Muscle of arm (tissue), 12 donors: ENCODE results near the gene FBXW5. TPM values are rescaled to one million over a fixed set of nuclear protein-coding genes. Genes with fewer than 3 reads are reported as not detected.

Experiments
- DNase-seq: peaks from one replicate; pipeline ENCODE4 v3.0.0-alpha.2; 2013
- polyA plus RNA-seq, 12 donors: library from polyadenylated mRNA; unstranded; fragments of 120-200 nt; gene quantifications; one replicate each; pipeline ENCODE4 v1.2.1, GENCODE V29; 2013; ENCODE audit not compliant: insufficient read length in 12 of 12

FBXW5 gene
- polyA plus RNA-seq, 12 donors, result 26.2 to 46.7 (median 30.6) TPM; not detected in 1

GRCh38 chr9:136963751-136964150, 19.2 kb upstream of the FBXW5 start:
- DNase-seq, result no peak

GRCh38 chr9:136963341-136963740, 18.8 kb upstream of the FBXW5 start:
- DNase-seq, result no peak

GRCh38 chr9:136962701-136963248, 18.2 kb upstream of the FBXW5 start:
- no peak for DNase-seq

- no peak for DNase-seq
Observed at GRCh38 chr9:136962163-136962562, 17.6 kb upstream of the FBXW5 start.

- DNase-seq, result no peak
Observed at GRCh38 chr9:136961279-136962065, 16.9 kb upstream of the FBXW5 start.

- no peak for DNase-seq
Observed at GRCh38 chr9:136960938-136961275, 16.4 kb upstream of the FBXW5 start.

- DNase-seq, result no peak
Observed at GRCh38 chr9:136960212-136960937, 15.8 kb upstream of the FBXW5 start.

GRCh38 chr9:136958898-136959850, 14.6 kb upstream of the FBXW5 start:
- DNase-seq, result no peak

- DNase-seq, result no peak
Observed at GRCh38 chr9:136958473-136958872, 13.9 kb upstream of the FBXW5 start.

- no peak for DNase-seq
Observed at GRCh38 chr9:136957901-136958300, 13.4 kb upstream of the FBXW5 start.

GRCh38 chr9:136957461-136957860, 12.9 kb upstream of the FBXW5 start:
- no peak for DNase-seq

GRCh38 chr9:136956604-136957003, 12.1 kb upstream of the FBXW5 start:
- DNase-seq, result no peak

GRCh38 chr9:136955943-136956335, 11.4 kb upstream of the FBXW5 start:
- no peak for DNase-seq

- no peak for DNase-seq
Observed at GRCh38 chr9:136955202-136955942, 10.8 kb upstream of the FBXW5 start.

GRCh38 chr9:136954270-136955083, 9.9 kb upstream of the FBXW5 start:
- no peak for DNase-seq

GRCh38 chr9:136953771-136954269, 9.3 kb upstream of the FBXW5 start:
- no peak for DNase-seq

GRCh38 chr9:136952876-136953770, 8.6 kb upstream of the FBXW5 start:
- DNase-seq, result no peak

- DNase-seq, result no peak
Observed at GRCh38 chr9:136952321-136952850, 7.8 kb upstream of the FBXW5 start.
